Stromal cell of bone marrow (primary cell): ENCODE data around the gene IBTK.
"Not testable (repeated sequence)": the region's sequence is repeated elsewhere in the genome, so short reads cannot be mapped to it uniquely, and the experiment has no call there.

ENCODE experiments used
- DNase-seq: peaks from one replicate; pipeline ENCODE4 v3.0.0-alpha.2; 2012; ENCODE audit warnings: low read depth

Gene IBTK

GRCh38 chr6:82178077-82178758, 69.3 kb downstream of the IBTK start:
- DNase-seq: peak; percentile 49

- DNase-seq: no peak
Measured at GRCh38 chr6:82176616-82177015, 70.9 kb downstream of the IBTK start.

- DNase-seq: no peak
Measured at GRCh38 chr6:82172594-82172993, 75.0 kb downstream of the IBTK start.

GRCh38 chr6:82169138-82169876, 78.2 kb downstream of the IBTK start:
- DNase-seq: no peak

- DNase-seq: no peak
Measured at GRCh38 chr6:82166493-82166892, 81.1 kb downstream of the IBTK start.

GRCh38 chr6:82160255-82160990, 87.1 kb downstream of the IBTK start:
- DNase-seq: no peak

- DNase-seq: not testable (repeated sequence)
Measured at GRCh38 chr6:82152786-82153185, 94.8 kb downstream of the IBTK start.

GRCh38 chr6:82151147-82151546, 96.4 kb downstream of the IBTK start:
- DNase-seq: not testable (repeated sequence)

- DNase-seq: no peak
Measured at GRCh38 chr6:82145926-82146452, 101.6 kb downstream of the IBTK start.

- peak; percentile 92 for DNase-seq
Measured at GRCh38 chr6:82144852-82145340, 102.6 kb downstream of the IBTK start.

- peak; percentile 99 for DNase-seq
Measured at GRCh38 chr6:82144007-82144851, 103.3 kb downstream of the IBTK start.

- DNase-seq: no peak
Measured at GRCh38 chr6:82143041-82143481, 104.5 kb downstream of the IBTK start.

GRCh38 chr6:82142524-82142923, 105.0 kb downstream of the IBTK start:
- DNase-seq: no peak

- no peak for DNase-seq
Measured at GRCh38 chr6:82138075-82138791, 109.3 kb downstream of the IBTK start.

- no peak for DNase-seq
Measured at GRCh38 chr6:82131441-82131840, 116.1 kb downstream of the IBTK start.

GRCh38 chr6:82129797-82130196, 117.7 kb downstream of the IBTK start:
- no peak for DNase-seq

- not testable (repeated sequence) for DNase-seq
Measured at GRCh38 chr6:82128973-82129372, 118.6 kb downstream of the IBTK start.

GRCh38 chr6:82123632-82124031, 123.9 kb downstream of the IBTK start:
- DNase-seq: no peak
